GM12875 (cell line): Measurements from ENCODE around the gene TGFBRAP1.
"Not testable (repeated sequence)": the region's sequence is repeated elsewhere in the genome, so short reads cannot be mapped to it uniquely, and the experiment has no call there.

Experiments
- H3K4me3 ChIP-seq: one replicate; pipeline ENCODE4 v1.5.1; 2011; ENCODE audit warnings: low read depth, low read length, control low read depth
- CTCF ChIP-seq: IDR thresholded peaks from 2 replicates; pipeline ENCODE4 v1.5.1; 2011; ENCODE audit warnings: low read depth, mild to moderate bottlenecking, control low read depth, inconsistent platforms, low read length, moderate library complexity, borderline replicate concordance; ENCODE audit not compliant: insufficient read depth

The TGFBRAP1 gene

GRCh38 chr2:105258835-105259350, 70.6 kb downstream of the TGFBRAP1 start:
- no peak for TF ChIP-seq CTCF
- no peak overlapping the region for H3K4me3 ChIP-seq

GRCh38 chr2:105257981-105258380, 71.6 kb downstream of the TGFBRAP1 start:
- H3K4me3 ChIP-seq = no peak overlapping the region
- TF ChIP-seq CTCF = no peak

GRCh38 chr2:105256431-105257047, 73.0 kb downstream of the TGFBRAP1 start:
- TF ChIP-seq CTCF = no peak
- no peak overlapping the region for H3K4me3 ChIP-seq

- TF ChIP-seq CTCF = no peak
- no peak overlapping the region for H3K4me3 ChIP-seq
Observed at GRCh38 chr2:105255979-105256378, 73.6 kb downstream of the TGFBRAP1 start.

- H3K4me3 ChIP-seq = no peak overlapping the region
- no peak for TF ChIP-seq CTCF
Observed at GRCh38 chr2:105254531-105255210, 74.9 kb downstream of the TGFBRAP1 start.

GRCh38 chr2:105252271-105252670, 77.3 kb downstream of the TGFBRAP1 start:
- H3K4me3 ChIP-seq = no peak overlapping the region
- TF ChIP-seq CTCF = no peak

GRCh38 chr2:105251016-105251648, 78.4 kb downstream of the TGFBRAP1 start:
- not testable (repeated sequence) for H3K4me3 ChIP-seq
